T-helper 2 cell (primary cell): ENCODE data around the gene CASD1.

ENCODE experiments used
- DNase-seq, 5 experiments: peaks; one replicate each; pipeline versions ENCODE4 v3.0.0 to v3.0.0-alpha.2; 2012 to 2022

CASD1 gene

DNA sequence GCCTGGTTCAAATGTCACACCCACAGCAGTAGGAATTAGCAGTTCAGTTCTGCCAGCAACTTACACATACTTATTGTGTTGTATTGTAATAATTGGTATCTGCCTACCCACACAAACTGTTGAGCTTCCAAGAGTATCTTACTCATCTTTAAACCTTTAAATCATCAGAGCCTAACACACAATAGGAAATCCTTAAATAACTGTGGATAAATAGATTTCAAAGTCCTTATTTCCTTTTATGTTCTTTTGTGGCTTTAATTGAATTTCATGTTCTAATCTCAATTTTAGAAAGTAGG is 3.9 kb downstream of the CASD1 start:
- DNase-seq, result no peak

DNA sequence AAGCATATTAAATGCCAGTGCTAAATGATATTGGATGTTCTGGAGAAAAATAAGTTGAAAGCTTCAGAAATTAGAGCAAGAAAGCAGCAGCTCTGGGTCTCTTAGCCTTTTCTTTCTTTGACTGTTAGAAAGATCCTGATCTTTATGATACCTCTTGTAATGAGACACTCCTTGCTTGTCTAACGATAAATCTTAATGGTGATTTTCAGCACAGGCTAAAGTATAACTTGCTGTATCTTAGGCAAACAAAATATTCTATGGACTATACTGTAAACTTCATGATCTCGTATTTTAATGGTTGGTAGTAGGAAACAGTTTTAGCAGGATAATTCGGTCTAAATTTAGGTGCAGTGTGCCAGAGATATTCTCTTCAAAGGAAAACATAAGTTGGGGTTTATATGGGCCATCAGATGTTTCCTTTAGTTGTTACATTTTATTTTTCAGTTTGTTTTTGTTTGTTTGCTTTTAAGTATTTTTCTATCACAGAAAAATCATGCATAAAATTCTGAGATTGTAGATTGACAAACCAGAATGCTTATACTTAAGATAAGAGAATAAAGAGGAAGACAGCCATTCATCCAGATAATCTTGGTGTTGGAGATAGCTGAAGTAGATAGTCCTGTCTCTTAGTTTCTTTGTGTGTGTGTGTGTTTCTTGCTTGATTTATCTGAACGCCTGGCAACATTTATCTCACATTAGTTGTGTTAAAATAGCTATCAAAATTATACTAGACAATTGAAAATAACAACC is 4.7 kb downstream of the CASD1 start:
- peak in 1 of 5 experiments; percentile 26 for DNase-seq

DNA sequence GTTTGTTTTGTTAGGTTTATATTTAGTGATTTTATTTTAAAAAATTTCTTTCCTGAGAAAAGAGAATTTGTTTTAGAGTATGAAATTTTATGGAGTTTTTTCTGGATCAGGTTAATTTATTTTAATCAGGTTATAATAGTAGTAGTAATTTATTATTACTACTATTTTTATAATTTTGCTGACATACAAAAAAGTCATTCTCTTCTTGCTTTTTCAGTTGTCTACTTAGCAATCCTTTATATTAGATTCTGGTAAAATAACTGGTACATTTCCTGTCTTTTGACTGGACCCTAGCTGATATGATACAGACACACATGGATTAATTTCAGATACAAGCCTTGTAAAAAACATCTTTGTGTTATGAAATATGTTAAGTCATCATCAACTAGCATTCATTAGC is 5.3 kb downstream of the CASD1 start:
- DNase-seq, result no peak

DNA sequence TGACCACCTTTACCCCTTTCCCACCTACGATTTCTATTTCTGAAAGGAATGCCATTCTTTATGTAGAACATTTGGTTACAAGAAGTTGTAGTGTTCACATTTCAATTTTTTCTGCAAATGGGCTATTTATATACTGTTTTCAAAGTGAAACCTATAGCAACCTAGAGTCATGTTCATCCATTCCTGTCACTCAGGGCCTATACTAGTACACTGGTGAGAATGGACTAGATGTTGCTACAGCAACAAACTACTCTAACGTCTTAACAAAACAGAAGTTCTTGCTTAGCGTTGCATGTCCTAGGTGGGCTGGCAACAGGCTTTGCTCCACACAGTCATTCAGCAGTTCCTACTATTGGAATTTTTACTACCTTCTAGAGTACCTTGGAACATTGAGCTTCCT is 16.3 kb downstream of the CASD1 start:
- DNase-seq, result no peak

DNA sequence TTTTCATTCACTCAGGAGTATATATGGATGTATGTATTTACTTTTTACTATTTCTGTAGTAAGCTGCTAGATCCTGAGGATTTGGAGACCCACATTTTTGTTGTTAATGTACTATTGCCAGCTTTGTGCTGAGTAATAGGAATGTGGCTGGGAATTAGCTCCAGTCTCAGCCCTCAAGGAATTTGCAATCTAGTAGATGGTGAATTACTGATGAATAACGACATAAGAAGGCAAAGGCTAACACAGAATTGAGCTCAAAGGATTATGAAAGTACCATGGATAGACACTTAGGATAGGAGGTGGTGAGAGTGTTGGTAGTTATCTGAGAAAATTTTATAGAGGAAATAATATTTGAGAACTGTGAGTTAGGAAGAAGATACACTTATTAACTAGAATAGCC is 19.9 kb downstream of the CASD1 start:
- DNase-seq, result no peak

DNA sequence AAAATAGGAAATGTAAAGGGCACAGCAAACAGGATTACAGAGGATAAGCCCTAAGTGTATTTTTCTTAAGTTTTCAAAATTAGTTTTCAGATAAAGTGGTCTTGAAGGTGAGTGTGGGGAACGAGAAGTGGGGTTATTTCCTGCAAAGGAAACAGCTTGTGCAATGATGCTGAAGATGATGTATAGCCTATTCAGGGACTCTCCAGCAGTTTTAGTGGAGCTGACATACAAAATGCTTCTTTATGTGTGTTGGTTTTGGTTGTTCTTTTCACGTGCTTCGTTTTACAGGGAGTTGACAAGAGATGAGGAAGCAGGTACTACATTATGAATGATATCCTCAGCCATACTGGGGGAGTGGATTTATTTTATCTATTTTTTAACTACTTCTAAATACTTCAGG is 20.5 kb downstream of the CASD1 start:
- DNase-seq, result no peak

DNA sequence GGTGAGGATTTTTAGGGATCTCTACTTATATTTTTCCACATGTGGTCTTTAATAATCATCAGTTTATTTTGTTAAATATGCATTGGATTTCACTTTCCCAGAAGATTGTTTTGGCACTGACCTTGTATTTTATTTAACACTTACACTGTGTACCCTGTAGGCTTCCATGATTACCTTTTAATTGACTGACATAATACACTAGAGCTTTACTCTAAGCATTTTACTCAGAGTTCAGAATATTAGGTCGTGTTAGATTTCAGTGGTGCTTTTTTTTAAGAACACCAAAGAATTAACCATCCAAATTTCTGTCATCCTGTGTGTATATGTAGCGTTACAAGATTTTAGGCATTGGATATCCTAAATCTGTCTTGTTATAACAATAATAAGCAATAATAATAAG is 23.1 kb downstream of the CASD1 start:
- DNase-seq, result no peak

DNA sequence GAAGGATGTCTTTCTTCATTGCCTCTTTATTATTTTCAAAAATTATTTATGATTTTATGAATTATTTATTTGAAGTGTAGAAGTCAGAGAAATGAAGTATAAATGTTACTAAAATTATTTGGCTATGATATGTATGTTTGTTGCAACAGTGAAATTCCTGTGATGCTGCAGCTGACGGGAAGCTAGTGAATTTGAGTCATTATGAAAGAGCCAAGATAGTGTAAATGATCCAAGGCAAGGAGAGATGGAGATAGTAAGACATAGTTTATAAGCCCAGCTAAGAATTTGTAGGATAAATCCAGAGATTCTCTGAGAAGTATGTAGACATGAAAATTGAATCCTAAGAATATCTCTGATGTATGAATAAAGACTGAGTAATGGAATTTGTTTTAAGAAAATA is 30.8 kb downstream of the CASD1 start:
- DNase-seq, result no peak

DNA sequence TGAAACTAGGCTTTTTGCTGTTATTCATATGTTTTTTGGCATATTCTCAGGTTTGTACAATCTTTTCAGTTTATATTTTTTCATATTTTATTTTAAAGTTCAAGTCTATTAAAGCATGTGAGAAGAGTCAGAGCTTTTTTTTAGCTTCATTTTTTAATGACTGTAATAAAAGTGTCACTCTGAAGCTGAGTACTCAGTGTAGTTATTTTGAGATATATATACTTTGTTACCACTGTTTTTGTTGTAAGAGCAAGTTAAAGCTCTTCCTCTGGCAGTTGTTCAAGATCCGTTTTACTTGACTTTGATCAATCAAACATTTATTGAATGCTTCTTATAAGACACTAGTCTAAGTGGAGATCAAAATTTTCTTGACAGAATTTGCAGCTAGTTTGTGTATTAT is 37.5 kb downstream of the CASD1 start:
- DNase-seq, result no peak

DNA sequence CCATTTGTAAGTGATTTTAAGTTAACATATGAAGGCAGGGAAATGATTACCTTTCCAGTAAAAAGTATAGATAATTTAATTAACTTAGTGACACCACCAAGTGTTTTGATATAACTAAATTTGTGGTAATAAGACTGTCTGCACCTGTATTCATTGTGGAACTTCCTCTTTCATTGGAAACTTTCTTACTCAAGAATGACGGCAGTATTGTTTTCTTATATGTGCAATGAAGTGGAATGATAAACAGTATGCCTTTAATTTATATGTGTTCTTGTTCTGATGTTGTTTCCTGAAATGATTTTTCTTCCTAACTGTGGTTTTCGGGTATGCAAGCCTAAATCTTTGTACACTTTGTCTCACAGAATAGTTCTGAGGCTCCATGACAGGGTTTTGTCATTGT is 46.4 kb downstream of the CASD1 start:
- DNase-seq, result peak in 1 of 5 experiments; percentile 21

DNA sequence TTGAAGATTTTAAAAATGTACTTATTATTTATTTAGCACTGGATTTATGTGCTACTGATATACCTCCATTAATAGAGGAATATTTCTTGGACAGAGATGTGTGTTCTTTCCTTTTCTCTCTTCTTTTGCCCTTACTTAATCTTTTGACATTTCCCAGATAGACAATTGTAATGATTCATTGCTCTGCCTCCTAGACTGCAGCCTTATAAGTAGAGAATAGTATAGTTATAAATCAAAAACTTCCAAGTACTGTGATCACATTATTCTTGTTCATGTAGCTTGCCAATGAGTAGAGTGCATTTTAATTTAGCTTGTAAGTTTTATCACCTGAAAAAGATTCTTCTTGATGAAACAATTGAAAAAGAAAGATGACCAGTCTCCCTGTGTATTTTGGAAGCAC is 47.6 kb downstream of the CASD1 start:
- no peak for DNase-seq

DNA sequence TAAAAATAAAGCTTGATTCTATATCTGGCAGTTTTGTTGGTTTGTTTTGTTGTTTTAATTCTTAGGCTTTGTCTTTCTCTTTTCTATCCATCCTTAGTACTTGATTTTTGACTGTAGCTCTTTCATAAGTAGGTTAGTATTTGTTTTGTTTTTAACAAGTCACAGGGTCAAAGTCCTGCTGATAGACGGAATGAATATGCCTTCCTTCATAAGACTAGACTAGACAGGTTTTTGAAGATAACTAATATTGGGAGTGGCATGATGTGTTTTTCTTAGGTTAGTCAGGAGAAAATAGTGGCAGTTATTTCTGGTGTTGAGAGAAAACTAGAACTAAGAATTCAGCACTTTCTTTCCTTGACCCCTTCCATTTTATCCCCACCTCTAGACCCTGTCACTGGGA is 50.4 kb downstream of the CASD1 start:
- DNase-seq, result no peak

DNA sequence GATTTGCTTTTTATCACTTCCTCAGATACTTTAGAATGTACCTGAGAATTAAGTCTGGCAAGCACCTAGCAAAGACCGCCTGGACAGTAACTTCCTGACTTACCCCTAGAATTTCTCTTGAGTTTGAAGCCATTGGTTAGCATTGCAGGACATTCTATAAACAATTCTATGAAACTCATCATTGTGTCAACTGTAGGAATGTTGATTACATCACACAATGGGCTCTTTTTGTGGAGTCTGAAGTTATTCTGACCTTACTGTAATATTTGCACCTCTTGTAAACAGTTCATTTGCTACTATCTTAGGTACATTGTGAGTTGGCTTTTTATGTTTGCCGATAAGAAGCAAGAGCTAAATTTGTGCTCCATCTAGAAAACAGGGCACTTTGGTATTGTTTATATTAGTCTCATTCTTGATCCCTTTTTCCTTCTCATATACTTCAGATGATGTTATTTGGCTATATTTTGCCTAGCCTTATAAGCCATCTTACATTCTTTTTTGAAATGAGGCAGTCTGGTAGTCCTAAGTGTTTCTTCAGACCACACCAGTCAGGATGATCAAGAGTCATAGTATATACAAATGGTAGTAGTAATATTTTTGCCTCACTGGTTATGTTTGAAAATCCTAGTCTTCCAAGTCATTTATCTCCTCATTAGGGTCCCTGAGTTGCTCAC is 52.4 kb downstream of the CASD1 start:
- no peak for DNase-seq

DNA sequence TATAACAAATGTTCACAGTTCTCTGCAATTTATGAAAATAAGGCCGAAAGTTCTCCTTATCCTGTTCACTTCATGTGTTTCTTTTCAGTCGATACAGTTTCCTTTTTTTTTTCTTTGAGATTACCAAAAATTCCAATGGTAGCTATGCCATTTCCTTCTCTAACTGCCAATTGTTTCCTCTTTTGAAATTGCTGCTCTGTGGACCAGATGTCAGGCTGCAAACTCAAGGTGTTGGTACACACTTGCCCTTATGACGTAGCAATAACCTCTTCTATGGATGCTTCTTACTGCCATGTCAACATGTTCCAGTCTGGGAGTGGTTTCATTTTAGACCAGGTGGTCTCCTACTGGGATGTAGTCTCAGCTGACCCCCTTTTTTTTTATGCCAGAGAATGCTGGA is 52.9 kb downstream of the CASD1 start:
- DNase-seq, result no peak

DNA sequence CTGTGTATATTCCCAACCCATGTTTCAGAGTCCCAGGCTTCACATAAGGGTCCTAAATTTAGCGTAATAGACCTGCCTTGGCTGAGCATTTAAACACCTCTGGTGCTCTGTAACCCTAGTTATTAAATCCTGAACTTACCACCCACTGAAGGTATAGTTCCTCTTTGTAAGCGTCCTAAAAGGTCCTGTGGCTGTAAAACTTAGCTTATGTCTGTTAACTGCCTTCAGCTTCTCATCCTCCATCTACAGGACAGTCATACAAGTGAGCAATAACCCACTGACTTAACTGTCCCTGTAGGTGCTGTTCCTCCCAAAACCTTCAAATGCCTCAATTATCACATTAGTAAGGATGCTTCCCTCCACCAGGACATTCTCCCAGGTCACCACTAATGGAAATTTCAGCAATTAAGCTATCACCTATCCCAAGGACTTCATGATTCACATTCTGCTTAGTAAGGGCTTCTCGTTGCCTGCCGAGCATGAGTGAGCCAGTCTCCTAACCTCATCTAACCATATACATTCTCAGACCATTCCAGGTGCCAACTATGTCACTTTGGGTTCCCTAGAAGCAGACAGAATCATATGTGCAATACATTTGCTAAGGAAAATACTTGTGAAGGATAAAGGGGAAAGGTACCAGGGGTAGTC is 55.8 kb downstream of the CASD1 start:
- DNase-seq, result no peak

DNA sequence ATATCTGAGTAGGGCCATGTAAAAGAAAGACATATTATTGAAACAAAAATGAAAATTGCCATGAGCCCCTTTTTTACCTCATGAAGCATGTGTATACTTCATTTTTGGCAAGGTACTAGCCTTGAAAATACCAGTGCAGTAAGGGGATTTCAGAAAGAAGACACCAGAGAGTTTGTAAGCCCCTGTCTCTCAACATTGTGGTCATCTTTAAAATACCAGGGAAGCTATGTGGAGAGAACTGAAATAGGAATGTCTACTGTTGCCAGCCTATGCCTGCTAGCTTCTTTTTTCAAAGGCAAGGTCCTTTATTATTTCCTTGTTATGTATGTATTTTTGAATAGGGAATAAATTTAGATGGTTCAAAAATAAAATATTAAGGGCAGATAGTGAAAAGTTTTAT is 57.8 kb downstream of the CASD1 start:
- DNase-seq, result no peak

DNA sequence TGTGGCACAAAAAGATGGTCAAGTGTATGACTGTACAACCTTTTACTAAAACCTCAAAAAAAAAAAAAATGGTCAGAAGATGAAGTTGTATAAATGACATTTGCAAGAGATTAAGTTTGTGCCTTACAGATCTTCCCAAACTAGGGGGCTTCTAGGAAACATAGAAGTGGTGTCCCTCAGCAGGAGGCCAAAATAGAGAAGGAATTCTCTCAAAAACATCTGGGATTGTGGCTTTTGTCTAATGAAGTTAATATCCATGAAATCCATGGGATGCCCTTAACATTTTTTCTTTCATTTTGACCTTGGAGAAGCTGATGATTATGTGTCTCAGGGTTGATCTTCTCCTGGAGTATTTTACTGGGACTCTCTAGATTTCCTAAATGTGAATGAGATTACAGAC is 62.2 kb downstream of the CASD1 start:
- no peak for DNase-seq

DNA sequence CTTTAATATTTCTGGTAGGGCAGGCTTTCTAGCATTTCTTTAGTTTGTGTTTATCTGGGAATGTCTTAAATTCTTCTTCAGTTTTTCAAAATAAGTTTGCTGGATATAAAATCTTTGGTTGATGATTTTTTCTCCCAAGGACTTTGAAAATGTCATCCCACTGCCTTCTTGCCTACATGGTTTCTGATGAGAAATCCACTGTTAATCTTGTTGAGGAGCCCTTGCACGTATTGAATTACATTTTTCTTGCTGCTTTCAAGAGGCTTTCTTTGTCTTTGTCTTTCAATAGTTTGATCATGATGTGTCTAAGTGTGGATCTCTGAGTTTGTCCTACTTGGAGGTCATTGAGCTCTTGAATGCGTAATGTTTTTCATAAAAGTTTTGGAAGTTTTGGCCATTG is 66.0 kb downstream of the CASD1 start:
- no peak for DNase-seq

DNA sequence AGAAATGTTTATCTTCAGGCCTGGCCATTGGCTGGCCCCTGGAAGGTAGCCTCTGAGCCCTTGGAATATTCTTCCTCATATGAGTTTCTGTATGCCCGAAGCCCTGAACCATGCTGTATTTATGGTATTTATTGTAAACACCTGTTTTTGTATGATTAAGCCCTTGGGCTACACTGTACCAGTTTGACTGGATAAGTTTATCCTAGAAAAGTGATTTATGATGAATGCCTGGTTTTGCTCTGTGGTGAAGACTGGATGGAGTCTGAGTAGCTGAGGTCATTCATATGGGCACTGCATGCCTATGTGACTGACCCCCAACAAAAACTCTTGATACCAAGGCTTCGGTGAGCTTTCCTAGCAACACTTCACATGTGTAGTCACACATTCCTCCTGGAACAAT is 66.7 kb downstream of the CASD1 start:
- no peak for DNase-seq

DNA sequence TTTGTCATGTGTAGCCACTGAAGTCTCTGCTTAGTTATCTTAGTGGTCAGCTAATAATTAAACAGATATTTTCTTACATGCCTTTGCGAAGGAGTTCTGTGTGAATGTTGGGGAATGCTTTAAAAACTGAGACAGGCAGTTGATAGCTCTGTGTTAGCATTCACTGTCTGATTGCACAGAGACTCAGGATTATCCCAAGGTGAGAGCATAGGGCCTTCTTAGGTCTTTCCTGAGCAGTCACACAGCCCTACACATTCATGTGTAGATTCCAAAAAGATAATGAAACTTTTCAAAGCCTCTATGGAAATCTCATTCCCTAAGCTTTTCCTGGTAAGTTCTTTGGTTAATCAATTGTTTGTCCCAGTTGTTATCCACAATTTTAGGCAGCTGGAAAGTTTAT is 67.7 kb downstream of the CASD1 start:
- DNase-seq, result no peak

DNA sequence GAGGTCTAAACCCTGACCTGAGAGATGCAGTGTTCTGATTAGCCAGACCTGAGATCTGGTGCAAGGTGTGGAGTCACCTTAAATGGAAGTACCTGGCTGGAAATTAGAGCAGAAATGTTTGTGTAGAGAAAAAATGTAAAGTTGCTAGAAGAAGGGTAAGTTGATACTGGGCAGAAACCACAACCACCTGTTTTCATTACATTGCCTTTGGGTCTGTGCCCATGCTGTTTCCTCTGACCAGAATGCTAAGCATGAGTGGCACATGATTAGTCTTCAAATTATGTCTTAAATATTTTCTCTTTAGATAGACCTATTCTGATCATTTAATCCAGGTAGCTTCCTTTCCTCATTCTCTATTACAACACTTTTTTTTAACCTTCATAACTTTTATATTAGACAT is 69.0 kb downstream of the CASD1 start:
- DNase-seq, result no peak

DNA sequence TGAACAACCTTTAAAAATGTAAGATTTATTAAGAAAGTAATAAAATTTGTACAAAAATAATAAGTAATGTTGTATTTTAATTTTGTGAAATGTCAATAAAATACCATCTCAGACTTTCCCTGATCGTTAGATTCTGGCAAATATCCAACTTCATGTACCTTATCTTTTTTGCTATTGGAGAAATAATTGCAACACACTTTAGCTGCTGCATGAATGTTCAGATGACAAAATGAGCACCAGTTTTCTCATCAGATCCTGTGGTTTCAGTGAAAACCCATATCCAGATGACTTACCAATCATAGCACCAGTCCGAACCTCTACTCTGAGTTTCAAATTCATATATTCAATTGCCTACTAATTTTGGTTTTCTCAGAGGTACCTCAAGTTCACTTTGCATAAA is 69.9 kb downstream of the CASD1 start:
- DNase-seq, result no peak

DNA sequence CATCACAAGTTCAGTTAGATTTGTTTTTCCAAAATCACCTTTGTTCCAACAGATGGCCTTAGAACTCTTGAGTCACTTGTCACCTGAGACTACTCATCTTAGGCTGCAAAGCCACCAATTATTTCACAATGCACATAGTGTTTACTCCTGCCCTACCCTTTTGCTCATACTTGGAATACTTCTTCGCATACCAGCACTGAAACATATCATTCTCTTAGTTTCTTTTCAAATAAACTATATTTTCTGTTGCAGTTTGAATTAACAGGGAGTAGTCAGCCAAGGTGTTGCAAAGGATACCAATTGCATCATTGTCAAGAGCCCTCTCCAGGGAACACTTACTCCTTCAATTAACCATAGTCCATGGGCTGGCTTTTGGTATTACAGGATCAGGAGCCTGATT is 71.0 kb downstream of the CASD1 start:
- peak in 1 of 5 experiments; percentile 5 for DNase-seq

DNA sequence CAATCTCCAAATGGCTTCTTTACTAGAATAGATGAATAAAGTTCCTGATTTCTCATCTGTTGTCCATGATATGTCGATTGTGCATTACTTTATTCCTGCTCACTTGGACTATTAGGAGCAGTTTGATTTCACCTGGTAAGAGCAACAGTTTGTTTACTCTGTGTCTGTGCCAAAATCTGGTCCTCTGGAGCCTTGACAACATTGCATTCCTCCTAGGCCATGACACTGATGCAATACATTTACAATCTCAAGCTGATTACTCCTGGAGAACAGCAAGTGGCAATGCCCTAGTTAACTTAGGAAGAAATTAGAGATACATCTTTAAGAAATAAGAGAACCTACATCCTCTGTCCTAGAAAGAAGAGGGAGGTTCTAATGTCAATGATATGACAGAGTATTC is 74.5 kb downstream of the CASD1 start:
- no peak for DNase-seq

DNA sequence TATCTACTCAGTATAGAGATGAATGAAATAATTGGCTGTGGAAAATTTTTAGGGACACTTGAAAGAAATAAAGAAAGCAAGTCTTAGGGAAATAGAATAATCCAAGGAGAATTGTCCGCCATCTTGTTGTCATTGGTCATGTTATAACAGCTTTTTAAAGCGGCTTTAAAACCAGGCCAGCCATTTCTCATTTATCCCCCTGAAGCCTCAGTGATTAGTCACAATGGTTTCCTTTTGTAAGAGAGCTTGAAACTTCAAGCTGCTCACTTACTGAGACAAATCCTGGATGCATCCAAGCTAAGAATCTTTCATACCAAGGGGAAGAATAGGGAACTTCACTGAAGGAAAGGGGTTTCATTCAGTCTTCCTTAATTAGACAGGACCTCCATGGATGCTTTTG is 78.5 kb downstream of the CASD1 start:
- DNase-seq, result no peak
